Endothelial cell of umbilical vein (primary cell): Measurements from ENCODE around the gene GDI1. TPM values are rescaled to one million over a fixed set of nuclear protein-coding genes. Genes with fewer than 3 reads are reported as not detected.

Source experiments
- BruUV-seq: library from RNA; stranded (reverse); fragments of 400-500 nt; replicated peaks from 2 replicates; lab custom pipeline; 2021; lab: Mats Ljungman, UMichigan
- CTCF ChIA-PET: fragments of 300-600, 350-600 bp; sonication (Branson Sonifier 250); formaldehyde crosslinking; loops from one replicate; lab custom pipeline; 2021; ENCODE audit warnings: antibody characterized with exemption, inconsistent platforms; lab: Charles Lee
- POLR2A ChIA-PET: fragments of 300-600, 350-600 bp; sonication (Branson Sonifier 250); formaldehyde crosslinking; loops from one replicate; lab custom pipeline; 2021; ENCODE audit warnings: antibody characterized with exemption, inconsistent platforms; lab: Charles Lee
- DNase-seq: peaks from one replicate; pipeline ENCODE4 v3.0.0-alpha.2; 2011; ENCODE audit warnings: low read depth, low spot score
- FAIRE-seq: peaks from 2 replicates; lab custom pipeline; 2011; peaks lifted over from hg19 to GRCh38; lab: Jason Lieb, UNC
- H2AFZ ChIP-seq: 2 replicates; pipeline ENCODE4 v1.6.0; 2012; ENCODE audit warnings: low read depth, low read length, control low read depth, inconsistent platforms
- H3K27ac ChIP-seq: 2 replicates; pipeline ENCODE4 v1.5.1; 2011; ENCODE audit warnings: low read depth, mild to moderate bottlenecking, control low read depth, low read length, moderate library complexity; ENCODE audit not compliant: insufficient read depth
- H3K27me3 ChIP-seq, 2 experiments: 2 replicates each; pipeline versions ENCODE4 v1.6.0 to v1.6.1; 2011; ENCODE audit warnings: low read length in 2 of 2, mixed read lengths in 1 of 2; ENCODE audit not compliant: control insufficient read depth in 2 of 2, insufficient read depth in 2 of 2
- H3K36me3 ChIP-seq, 2 experiments: 2 replicates in 1 of 2; 3 replicates in 1 of 2; pipeline ENCODE4 v1.5.1; 2011; ENCODE audit warnings: low read length in 2 of 2, mild to moderate bottlenecking in 1 of 2, moderate library complexity in 1 of 2; ENCODE audit not compliant: control insufficient read depth in 2 of 2, insufficient read depth in 2 of 2; ENCODE audit errors: extremely low read depth in 1 of 2
- H3K4me1 ChIP-seq: 3 replicates; pipeline ENCODE4 v1.5.1; 2011; ENCODE audit warnings: mild to moderate bottlenecking, low read length; ENCODE audit not compliant: control insufficient read depth, insufficient read depth; ENCODE audit errors: extremely low read depth
- H3K4me2 ChIP-seq: 2 replicates; pipeline ENCODE4 v1.6.1; 2011; ENCODE audit warnings: low read length, control low read depth, mixed read lengths; ENCODE audit not compliant: insufficient read depth
- H3K4me3 ChIP-seq, 3 experiments: fragments of 200-600 bp in 1 of 3; sonication (generic), shearing (Covaris generic) in 1 of 3; replicated peaks in 1 of 3; 2 replicates each; pipeline ENCODE4 v1.5.1; 2011 to 2016; ENCODE audit warnings: control low read depth in 3 of 3, low read length in 3 of 3, mild to moderate bottlenecking in 2 of 3, inconsistent platforms in 1 of 3, low read depth in 1 of 3, moderate library complexity in 1 of 3; ENCODE audit not compliant: insufficient read depth in 1 of 3
- H3K79me2 ChIP-seq: 2 replicates; pipeline ENCODE4 v1.6.0; 2012; ENCODE audit warnings: low read length, inconsistent platforms; ENCODE audit not compliant: control insufficient read depth, insufficient read depth
- H3K9ac ChIP-seq: replicated peaks from 2 replicates; pipeline ENCODE3; 2011; ENCODE audit warnings: low read length, control low read depth; ENCODE audit not compliant: insufficient read depth; ENCODE audit errors: extremely low read depth
- H3K9me1 ChIP-seq: replicated peaks from 3 replicates; pipeline ENCODE4 v1.6.0; 2011; ENCODE audit warnings: mild to moderate bottlenecking, low read length; ENCODE audit not compliant: control insufficient read depth, insufficient read depth; ENCODE audit errors: extremely low read depth
- H3K9me3 ChIP-seq: replicated peaks from 2 replicates; pipeline ENCODE4 v1.5.1; 2012; ENCODE audit warnings: low read length, inconsistent platforms; ENCODE audit not compliant: control insufficient read depth, insufficient read depth
- H4K20me1 ChIP-seq: replicated peaks from 2 replicates; pipeline ENCODE3; 2011; ENCODE audit warnings: mild to moderate bottlenecking, low read length; ENCODE audit not compliant: control insufficient read depth, insufficient read depth; ENCODE audit errors: extremely low read depth
- CTCF ChIP-seq, 2 donors: IDR thresholded peaks; 1 replicate in 1 of 2; 2 replicates in 1 of 2; pipeline ENCODE4 v1.5.1; 2011; ENCODE audit warnings: low read length in 2 of 2, mild to moderate bottlenecking in 2 of 2, moderate library complexity in 2 of 2, control low read depth in 1 of 2, inconsistent platforms in 1 of 2, low read depth in 1 of 2; ENCODE audit not compliant: insufficient read depth in 1 of 2; ENCODE audit errors: extremely low read depth in 1 of 2
- EZH2 ChIP-seq: IDR thresholded peaks from 2 replicates; pipeline ENCODE4 v1.6.1; 2012; ENCODE audit warnings: borderline replicate concordance, low read depth, mild to moderate bottlenecking, moderate library complexity, low read length, inconsistent platforms; ENCODE audit not compliant: severe bottlenecking
- FOS ChIP-seq: IDR thresholded peaks from 2 replicates; pipeline ENCODE4 v1.6.1; 2011; ENCODE audit warnings: mild to moderate bottlenecking, low read length, moderate library complexity, borderline replicate concordance; ENCODE audit not compliant: insufficient read depth
- GATA2 ChIP-seq: IDR thresholded peaks from 2 replicates; pipeline ENCODE4 v1.7.0; 2011; ENCODE audit warnings: low read depth, mild to moderate bottlenecking, moderate library complexity, mixed read lengths, low read length; ENCODE audit not compliant: insufficient read length, insufficient read depth
- JUN ChIP-seq: IDR thresholded peaks from 2 replicates; pipeline ENCODE4 v1.6.1; 2011; ENCODE audit warnings: borderline replicate concordance, low read depth; ENCODE audit not compliant: insufficient read length, insufficient read depth
- MAX ChIP-seq: IDR thresholded peaks from 2 replicates; pipeline ENCODE4 v1.6.1; 2011; ENCODE audit not compliant: insufficient read depth, insufficient read length
- MYC ChIP-seq: IDR thresholded peaks from one replicate; pipeline ENCODE4 v1.6.1; 2011; ENCODE audit warnings: mild to moderate bottlenecking, low read depth, low read length
- POLR2A ChIP-seq: IDR thresholded peaks from 2 replicates; pipeline ENCODE4 v1.6.1; 2012; ENCODE audit warnings: low read depth, mild to moderate bottlenecking, control low read depth, low read length
- POLR2AphosphoS5 ChIP-seq: IDR thresholded peaks from 2 replicates; pipeline ENCODE4 v1.6.1; 2012; ENCODE audit warnings: low read depth, mild to moderate bottlenecking, control low read depth, low read length, moderate library complexity; ENCODE audit not compliant: insufficient read depth
- dilution Hi-C: fragments of 300-500 bp; cut with MboI; formaldehyde crosslinking; loops from one replicate; pipeline ENCODE4 v1.15.0; 2019; ENCODE audit warnings: low sequenced_read_pairs; ENCODE audit not compliant: extremely low pct_ligation_motif_present
- intact Hi-C: fragments of 100-400 bp; cut with micrococcal nuclease; formaldehyde crosslinking; loops from one replicate; pipeline ENCODE4 v1.10.0; 2022
- polyA plus RNA-seq, 4 experiments: library from polyadenylated mRNA; depleted of rRNA in 3 of 4; stranded (reverse) in 3 of 4; unstranded in 1 of 4; fragments of >200 nt; gene quantifications; 2 replicates each; pipeline versions ENCODE4 v1.2.1 to v1.2.3, GENCODE V29; 2011 to 2012; ENCODE audit warnings: missing spikeins in 1 of 4
- total RNA-seq: library from RNA; stranded (reverse); gene quantifications from 2 replicates; pipeline ENCODE4 v1.2.3, GENCODE V29; 2021

GDI1 gene
- total and polyA plus RNA-seq, 2 donors (not counting 3 experiments of a cell fraction or from before 2014, with no cell fraction given), result 128 to 247 TPM

GRCh38 chrX:154470914-154471568, 34.1 kb downstream of the GDI1 start:
- no peak overlapping the region for H3K4me2 ChIP-seq
- no peak overlapping the region for H3K27ac ChIP-seq
- TF ChIP-seq MYC (no peak), CTCF (IDR thresholded peaks at IDR 0.05; ENCODE audit: extremely low read depth in 1 of 2, insufficient read depth in 1 of 2, low read depth in 1 of 2, low read length in 2 of 2) (no peak), POLR2A (no peak)
- no peaks in the 10 kb centered on the region for H3K9me1 ChIP-seq
- no peak overlapping the region for H2AFZ ChIP-seq
- CTCF ChIA-PET, result interaction anchor here (1.6 kb wide), 1 partner anchor 12 kb away, joined by 3 read pairs; no protein-coding TSS in a partner anchor
- FAIRE-seq, result no peak
- no peaks in the 10 kb centered on the region for H3K9me3 ChIP-seq
- no peaks in the 10 kb centered on the region for H3K27me3 ChIP-seq
- H3K36me3 ChIP-seq, result peaks cover 0 to 35% of the 10 kb centered on the region in 2 experiments
- dilution Hi-C loops (no loop called here), intact Hi-C loops (no loop called here)
- POLR2A ChIA-PET, result no interaction called here
- H3K79me2 ChIP-seq, result no peaks in the 10 kb centered on the region
- DNase-seq, result no peak
- no peaks in the 10 kb centered on the region for H4K20me1 ChIP-seq
- no peaks in the 10 kb centered on the region for H3K4me1 ChIP-seq
- BruUV-seq, result no TSS peak
- H3K9ac ChIP-seq, result no peak overlapping the region
- no peak overlapping the region for H3K4me3 ChIP-seq

GRCh38 chrX:154471839-154472684, 35.1 kb downstream of the GDI1 start:
- no peaks in the 10 kb centered on the region for H3K9me3 ChIP-seq
- ChIA-PET CTCF (interaction anchor here (1.6 kb wide), 1 partner anchor 13 kb away, joined by 3 read pairs; no protein-coding TSS in a partner anchor), POLR2A (no interaction called here)
- no peaks in the 10 kb centered on the region for H3K9me1 ChIP-seq
- DNase-seq, result no peak
- dilution Hi-C loops, result no loop called here
- no peaks in the 10 kb centered on the region for H3K4me1 ChIP-seq
- H3K4me3 ChIP-seq, result no peak overlapping the region
- BruUV-seq, result no TSS peak
- no peaks in the 10 kb centered on the region for H4K20me1 ChIP-seq
- H3K36me3 ChIP-seq, result peaks cover 0 to 27% of the 10 kb centered on the region in 2 experiments
- no peak overlapping the region for H3K4me2 ChIP-seq
- H2AFZ ChIP-seq, result no peak overlapping the region
- H3K79me2 ChIP-seq, result no peaks in the 10 kb centered on the region
- TF ChIP-seq POLR2A, result no peak
- TF ChIP-seq EZH2, result no peak
- TF ChIP-seq GATA2, result no peak
- TF ChIP-seq MYC, result no peak
- TF ChIP-seq POLR2AphosphoS5, result no peak
- no peak for TF ChIP-seq CTCF (IDR thresholded peaks at IDR 0.05; ENCODE audit: extremely low read depth in 1 of 2, insufficient read depth in 1 of 2, low read depth in 1 of 2, low read length in 2 of 2)
- TF ChIP-seq FOS, result no peak
- TF ChIP-seq JUN, result no peak
- no peak for TF ChIP-seq MAX
- no peaks in the 10 kb centered on the region for H3K27me3 ChIP-seq
- intact Hi-C loops, result no loop called here
- no peak for FAIRE-seq
- H3K27ac ChIP-seq, result no peak overlapping the region
- no peak overlapping the region for H3K9ac ChIP-seq
